HG03095 (cell line): ENCODE data around the gene LIMCH1.

Source experiments
- ATAC-seq: cut with Tn5 transposase; IDR thresholded peaks from one replicate; pipeline ENCODE4 v1.9.1; 2021; ENCODE audit warnings: moderate library complexity; ENCODE audit not compliant: unreplicated experiment

LIMCH1 gene

GRCh38 chr4:41749631-41750039, 211.7 kb downstream of the LIMCH1 start:
- ATAC-seq = no peak
